ENCODE results near the gene NTMT1.

DNA sequence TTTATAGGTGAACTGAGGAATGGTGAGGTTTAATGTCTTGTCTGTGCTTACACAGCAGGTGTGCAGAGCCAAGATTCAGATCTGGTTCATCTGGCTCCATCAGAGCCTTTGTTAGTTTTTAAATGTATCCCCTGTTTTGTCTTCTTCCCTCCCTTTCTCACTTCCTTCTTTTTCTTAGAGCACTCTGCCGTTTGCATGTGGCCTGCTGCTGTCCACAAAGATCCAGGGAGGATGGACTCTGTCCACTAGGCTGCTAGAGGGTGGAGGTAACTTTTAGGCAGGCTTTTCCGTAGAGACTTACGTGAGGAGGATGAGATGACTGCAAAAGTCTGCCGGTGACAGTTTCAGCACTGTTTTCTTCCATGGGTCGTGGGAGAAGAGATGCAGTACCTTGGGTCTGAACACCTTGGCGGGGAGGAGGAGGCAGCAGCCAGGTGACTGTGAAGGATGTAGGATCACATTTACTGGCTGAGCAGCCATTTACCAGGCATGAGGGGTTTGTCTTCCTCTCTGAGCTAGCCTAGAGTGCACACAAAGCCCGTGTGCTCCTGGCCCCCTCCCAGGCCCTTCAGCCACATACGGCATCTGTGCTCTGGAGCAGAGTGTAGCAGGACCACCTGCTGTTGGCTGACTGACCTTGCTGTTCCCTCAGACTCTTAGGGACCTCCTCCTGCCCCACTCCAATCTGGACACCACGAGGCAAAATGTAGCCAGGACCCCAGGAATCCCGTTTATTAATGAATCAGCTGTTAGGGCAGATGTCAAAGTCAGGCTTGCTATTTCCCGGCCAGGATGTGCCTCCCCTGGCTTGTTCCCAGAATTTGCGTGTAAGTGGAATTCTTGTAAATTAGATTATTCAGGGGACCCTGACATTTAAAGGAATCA, 1.8 kb downstream of the NTMT1 start:
- TF ChIP-seq ZBTB8A (IDR thresholded peaks at IDR 0.05; ENCODE audit: partially characterized antibody) (no peak), ZFX (CRISPR knock-in tag; IDR thresholded peaks at IDR 0.05) (no peak), BCL6 (CRISPR knock-in tag; IDR thresholded peaks at IDR 0.05) (no peak), SMC3 (conservative IDR thresholded peaks at IDR 0.05; ENCODE audit: insufficient read depth, low read depth, low read length) (no peak)
- TF ChIP-seq, protein P1, sequence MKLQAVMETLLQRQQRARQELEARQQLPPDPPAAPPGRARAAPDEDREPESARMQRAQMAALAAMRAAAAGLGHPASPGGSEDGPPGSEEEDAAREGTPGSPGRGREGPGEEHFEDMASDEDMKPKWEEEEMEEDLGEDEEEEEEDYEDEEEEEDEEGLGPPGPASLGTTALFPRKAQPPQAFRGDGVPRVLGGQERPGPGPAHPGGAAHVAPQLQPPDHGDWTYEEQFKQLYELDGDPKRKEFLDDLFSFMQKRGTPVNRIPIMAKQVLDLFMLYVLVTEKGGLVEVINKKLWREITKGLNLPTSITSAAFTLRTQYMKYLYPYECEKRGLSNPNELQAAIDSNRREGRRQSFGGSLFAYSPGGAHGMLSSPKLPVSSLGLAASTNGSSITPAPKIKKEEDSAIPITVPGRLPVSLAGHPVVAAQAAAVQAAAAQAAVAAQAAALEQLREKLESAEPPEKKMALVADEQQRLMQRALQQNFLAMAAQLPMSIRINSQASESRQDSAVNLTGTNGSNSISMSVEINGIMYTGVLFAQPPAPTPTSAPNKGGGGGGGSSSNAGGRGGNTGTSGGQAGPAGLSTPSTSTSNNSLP (IDR thresholded peaks at IDR 0.05; ENCODE audit: borderline replicate concordance, low read depth, low read length) = no peak

Measured in K562 (cell line).